ENCODE results near the gene FGA. TPM values are rescaled to one million over a fixed set of nuclear protein-coding genes. Genes with fewer than 3 reads are reported as not detected.

Gene FGA
- total RNA-seq, 1 donor from 2014 or later, result not detected

DNA sequence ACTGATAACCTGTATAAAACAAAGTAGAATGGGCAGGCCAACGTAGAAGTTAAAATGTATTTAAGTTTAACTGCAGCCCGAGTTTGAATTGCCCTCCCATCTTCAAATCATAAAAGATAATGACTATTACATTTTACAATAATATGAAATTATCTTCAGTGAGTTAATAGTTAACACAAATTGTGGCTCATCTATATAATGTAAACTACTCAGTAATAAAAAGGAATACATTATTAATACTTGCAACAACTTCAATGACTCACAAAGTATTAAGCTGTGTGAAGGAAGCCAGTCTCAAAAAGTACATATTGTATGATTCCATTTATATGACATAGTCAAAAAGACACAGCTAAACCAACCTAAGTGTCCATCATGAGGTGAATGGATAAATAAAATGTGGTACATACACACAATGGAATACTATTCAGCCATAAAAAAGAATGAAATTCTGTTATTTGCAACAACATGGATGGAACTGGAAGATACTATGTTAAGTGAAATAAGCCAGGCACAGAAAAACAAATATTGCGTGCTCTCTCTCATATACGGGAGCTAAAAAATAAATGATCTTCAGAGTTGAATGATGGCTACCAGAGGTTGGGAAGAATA, 48.2 kb downstream of the FGA start:
- DNase-seq (ENCODE audit: low read depth), result no peak

Other genes with a start within 250 kb of the FGA start
- gene DCHS2, start 98.9 kb downstream of the FGA start, total RNA-seq, result 0.03 and 0.05 TPM in 2 replicates
- 55.7 and 62.0 TPM in 2 replicates for gene PLRG1, start 40.3 kb downstream of the FGA start, total RNA-seq
- not detected in 2 replicates for gene FGB, start 27.7 kb downstream of the FGA start, total RNA-seq
- not detected in 2 replicates for gene FGG, start 21.9 kb upstream of the FGA start, total RNA-seq
- gene LRAT, start 153.3 kb upstream of the FGA start, total RNA-seq, result not detected in 2 replicates
- not detected in 2 replicates for gene RBM46, start 190.5 kb upstream of the FGA start, total RNA-seq